ENCODE data around the gene ZFYVE16.
A peak's percentile ranks its signal among the peaks of the same experiment; 100 is the strongest.
"Not testable (repeated sequence)": the region's sequence is repeated elsewhere in the genome, so short reads cannot be mapped to it uniquely, and the experiment has no call there.

The ZFYVE16 gene

GRCh38 chr5:80411589-80412219 lies 3.8 kb downstream of the ZFYVE16 start:
- no peak for DNase-seq

DNA sequence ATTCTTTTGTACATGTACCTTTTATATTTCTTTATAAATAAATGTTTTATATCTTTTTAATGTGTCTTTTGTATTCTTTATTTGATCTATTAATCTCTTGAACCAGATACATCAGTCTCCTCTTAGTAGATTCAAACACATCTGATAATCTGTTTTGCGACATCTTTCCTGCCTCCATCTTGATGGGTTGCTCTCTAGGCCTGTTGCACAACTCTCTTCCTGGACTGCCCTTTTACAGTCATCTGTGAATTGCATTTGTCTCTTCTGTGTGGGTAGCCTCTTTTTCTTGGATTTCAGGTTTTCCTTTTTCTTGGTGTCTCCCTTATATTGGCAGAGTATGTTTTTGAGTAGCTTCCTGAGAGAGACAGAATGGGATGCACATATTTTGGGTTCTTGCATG lies 6.2 kb downstream of the ZFYVE16 start:
- no peak for DNase-seq

DNA sequence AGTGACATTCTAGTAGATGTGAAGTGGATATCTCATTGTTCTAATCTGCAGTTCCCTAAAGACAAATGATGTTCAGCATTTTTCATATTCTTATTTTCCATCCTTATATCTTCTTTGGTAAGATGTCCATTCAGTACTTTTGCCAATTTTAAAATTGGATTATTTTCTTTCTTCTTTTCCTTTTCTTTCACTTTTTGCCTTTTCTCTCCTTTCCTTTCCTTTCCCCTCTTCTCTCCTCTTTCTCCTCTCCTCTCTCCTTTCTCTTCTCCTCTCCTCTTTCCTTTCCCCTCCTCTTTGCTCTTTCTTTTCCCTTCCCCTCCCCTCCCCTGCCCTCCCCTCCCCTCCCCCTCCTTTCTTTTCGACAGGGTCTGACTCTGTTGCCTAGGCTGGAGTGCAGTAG lies 10.1 kb downstream of the ZFYVE16 start:
- DNase-seq: no peak

DNA sequence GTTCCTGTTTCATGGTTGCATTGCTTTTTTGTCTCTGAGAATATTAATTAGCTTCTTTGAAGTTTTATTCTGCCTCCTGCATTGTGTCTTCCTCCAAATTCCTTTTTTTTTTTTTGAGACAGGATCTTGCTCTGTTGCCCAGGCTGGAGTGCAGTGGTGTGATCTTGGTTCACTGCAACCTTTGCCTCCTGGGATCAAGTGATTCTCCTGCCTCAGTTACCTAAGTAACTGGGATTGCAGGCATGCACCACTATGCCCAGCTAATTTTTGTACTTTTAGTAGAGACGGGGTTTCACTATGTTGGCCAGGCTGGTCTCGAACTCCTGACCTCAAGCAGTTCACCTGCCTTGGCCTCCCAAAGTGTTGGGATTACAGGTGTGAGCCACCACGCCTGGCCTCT lies 16.5 kb downstream of the ZFYVE16 start:
- DNase-seq: not testable (repeated sequence)

DNA sequence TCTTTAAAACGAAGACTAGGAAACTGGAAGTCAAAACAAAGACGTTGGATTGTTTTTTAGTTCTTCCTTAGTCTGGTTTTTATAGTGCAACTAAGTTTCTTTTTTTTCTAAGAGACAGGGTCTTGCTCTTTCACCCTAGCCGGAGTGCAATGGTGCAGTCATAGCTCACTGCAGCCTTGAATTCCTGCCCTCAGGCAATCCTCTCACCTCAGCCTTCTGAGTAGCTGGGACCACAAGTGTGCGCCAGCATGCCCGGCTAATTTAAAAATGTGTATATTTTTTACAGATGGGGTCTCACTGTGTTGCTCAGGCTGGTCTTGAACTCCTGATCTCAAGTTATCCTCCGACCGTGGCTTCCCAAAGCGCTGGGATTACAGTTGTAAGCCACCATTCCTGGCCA lies 27.6 kb downstream of the ZFYVE16 start:
- no peak for DNase-seq

DNA sequence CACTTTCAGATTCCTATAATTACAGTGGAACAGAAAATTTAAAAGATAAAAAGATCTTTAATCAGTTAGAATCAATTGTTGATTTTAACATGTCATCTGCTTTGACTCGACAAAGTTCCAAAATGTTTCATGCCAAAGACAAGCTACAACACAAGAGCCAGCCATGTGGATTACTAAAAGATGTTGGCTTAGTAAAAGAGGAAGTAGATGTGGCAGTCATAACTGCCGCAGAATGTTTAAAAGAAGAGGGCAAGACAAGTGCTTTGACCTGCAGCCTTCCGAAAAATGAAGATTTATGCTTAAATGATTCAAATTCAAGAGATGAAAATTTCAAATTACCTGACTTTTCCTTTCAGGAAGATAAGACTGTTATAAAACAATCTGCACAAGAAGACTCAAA lies 29.5 kb downstream of the ZFYVE16 start:
- no peak for DNase-seq

GRCh38 chr5:80438739-80439138 lies 30.9 kb downstream of the ZFYVE16 start:
- DNase-seq: no peak

DNA sequence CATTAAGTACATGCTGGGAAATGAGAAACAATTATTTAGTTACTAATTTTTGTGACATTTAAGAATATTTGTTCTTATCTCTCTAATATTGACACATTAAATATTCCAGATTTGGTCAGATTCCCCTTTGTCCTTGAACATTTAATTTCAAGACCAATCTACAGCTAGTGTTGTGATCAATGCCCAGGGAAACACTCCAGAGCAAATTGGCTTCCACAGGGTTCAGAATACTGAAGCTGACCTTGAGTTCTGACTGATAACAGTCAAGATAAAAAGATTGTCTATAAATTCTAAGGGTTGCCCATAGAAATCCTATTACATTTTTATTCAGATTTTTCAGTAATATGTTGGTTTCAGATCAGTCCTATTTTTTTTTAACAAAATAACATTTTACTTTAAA lies 31.3 kb downstream of the ZFYVE16 start:
- no peak for DNase-seq

DNA sequence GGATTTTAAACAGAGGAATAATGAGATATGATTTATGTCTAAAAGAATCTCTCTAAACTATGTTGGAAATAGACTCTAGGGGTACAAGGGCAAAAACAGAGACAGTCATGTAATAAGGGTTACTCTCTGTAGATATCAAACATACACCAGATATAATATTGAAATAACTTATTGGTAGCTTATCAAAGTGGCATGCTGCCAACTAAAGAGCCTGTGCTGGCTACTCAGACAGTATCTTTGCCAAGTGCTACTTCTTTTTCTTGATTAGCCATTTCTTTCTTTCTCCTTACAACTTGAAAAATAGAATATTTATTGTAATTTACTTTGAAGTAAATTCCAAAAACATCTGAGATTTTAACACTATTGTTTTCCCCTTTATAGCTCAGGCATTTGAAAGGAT lies 34.9 kb downstream of the ZFYVE16 start:
- no peak for DNase-seq

DNA sequence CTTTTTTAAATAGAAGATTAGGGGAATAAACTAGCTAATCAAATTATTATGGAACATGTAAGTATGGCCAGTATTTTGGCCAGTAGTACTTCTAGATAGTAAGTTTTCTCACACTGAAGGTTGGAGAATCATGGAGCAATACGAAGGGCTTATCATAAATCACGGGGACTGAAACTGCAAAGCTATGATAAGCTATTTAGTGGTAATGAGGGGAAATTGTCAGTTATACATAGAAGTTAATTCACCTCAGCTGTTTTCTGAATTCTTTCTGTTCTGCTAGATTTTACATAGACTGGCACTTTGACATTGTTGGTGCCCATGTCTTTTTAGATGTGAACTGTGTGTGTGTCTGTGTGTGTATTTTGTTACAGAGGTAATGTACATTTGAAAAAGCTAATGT lies 45.5 kb downstream of the ZFYVE16 start:
- DNase-seq: no peak

GRCh38 chr5:80463269-80463668 lies 55.4 kb downstream of the ZFYVE16 start:
- DNase-seq: no peak

DNA sequence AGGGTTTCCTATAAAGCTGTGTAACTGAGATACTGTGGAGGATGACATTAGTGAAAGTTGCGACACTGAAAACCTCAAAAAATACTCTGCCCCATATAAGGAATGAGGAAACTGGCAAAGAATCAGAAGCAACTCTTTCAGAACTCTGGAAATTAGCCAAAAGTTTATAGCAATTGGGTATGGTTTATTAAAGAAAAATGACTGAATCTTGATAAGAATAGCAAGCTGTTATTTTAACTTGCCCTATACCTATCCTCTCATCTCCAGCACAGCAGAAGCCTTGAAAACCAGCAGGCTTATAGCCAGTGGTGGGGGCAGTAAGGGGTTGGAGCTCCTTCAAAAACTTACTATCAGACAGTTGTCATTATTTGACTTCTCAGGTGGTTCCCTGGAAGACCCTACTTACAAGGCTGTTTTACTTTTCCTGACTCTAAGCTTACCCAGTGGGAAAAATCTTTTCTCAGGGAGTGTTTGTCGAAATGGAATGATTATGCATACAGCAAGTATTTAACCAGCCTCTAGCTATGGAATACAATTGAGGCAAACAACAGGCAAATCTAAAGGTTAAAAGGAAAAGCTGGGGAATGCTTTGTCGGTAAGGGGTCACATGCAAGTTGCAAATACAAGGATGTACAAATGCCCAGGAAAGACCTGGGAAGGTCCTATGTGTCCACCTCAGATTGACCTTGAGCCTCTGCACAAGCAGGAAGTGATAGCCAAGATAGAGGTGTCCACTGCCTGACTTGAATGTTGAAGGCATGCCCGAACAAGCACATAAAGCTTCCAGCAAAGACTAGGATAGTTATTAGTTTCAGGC lies 59.0 kb downstream of the ZFYVE16 start:
- no peak for DNase-seq

DNA sequence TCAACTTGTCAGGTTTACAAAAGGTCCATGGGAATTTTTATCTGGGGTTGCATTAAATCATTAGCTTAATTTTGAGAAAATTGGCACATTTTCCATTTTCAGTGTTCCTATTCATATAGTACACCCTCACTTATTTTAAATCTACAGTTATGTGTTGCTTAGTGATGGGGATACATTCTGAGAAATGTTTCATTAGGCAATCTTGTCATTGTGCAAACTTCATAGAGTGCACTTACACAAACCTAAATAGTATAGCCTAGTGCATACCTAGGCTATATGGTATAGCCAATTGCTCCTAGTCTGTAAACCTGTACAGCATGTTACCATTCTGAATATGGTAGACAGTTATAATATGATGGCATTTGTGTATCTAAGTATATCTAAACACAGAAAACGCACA lies 60.3 kb downstream of the ZFYVE16 start:
- no peak for DNase-seq

- DNase-seq: not testable (repeated sequence)
Measured at GRCh38 chr5:80470631-80471030, 62.8 kb downstream of the ZFYVE16 start.

GRCh38 chr5:80474929-80475328 lies 67.1 kb downstream of the ZFYVE16 start:
- DNase-seq: no peak

DNA sequence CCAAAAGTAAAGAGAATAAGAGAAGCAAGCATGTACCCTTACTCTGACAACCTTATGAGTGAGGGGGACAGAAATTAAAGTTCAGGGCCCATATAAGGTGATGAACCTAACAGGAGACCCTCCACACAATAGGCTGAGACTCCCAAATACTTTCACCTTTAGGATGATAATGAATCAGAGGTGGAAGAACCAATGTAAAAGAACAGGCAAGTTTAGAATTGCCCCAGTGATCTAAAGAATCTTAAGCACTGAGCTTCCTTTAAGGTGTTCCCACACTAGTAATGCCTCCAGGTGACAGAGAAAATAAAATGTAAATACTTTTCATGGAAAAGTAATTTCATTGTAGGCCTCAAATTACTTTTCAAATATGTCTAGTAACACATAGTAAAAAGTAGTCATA lies 71.8 kb downstream of the ZFYVE16 start:
- DNase-seq: no peak

- no peak for DNase-seq
Measured at GRCh38 chr5:80480354-80480753, 72.5 kb downstream of the ZFYVE16 start.

- DNase-seq: peak; percentile 11
Measured at GRCh38 chr5:80481019-80481893, 73.4 kb downstream of the ZFYVE16 start.

DNA sequence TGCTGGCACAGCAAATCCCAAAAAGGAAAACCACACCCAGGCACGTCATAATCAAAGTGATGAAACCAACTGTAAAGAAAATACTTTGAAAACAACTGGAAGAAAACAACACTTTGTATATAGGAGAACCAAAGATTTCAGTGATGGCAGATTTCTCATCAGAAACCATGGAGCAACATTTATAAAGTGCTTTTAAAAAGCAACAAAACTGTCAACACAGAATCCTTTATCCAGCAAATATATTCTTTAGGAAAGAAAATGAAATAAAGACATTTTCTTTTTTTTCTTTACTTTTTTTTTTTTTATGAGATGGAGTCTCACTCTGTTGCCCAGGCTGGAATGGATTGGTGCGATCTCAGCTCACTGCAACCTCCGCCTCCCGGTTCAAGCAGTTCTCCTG lies 74.7 kb downstream of the ZFYVE16 start:
- no peak for DNase-seq

DNA sequence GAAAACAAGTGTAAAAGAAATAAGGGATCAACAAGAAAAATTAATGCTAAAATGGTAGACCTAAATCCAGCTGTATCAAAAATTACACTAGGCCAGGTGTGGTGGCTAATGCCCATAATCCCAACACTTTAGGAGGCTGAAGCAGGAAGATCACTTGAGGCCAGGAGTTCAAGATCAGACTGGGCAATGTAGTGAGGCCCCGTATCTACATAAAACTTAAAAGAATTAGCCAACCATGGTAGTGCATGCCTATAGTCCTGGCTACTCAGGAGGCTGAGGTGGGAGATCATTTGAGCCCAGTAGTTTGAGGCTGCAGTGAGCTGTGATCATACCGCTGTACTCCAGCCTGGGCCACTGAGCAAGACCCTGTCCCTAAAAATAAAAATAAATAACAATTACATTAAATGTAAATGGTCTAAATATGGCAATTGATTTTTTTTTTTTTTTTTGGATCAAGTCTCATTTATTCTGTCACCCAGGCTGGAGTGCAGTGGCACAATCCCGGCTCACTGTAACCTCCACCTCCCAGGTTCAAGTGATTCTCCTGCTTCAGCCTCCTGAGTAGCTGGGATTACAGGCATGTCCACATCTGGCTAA lies 75.9 kb downstream of the ZFYVE16 start:
- DNase-seq: no peak

DNA sequence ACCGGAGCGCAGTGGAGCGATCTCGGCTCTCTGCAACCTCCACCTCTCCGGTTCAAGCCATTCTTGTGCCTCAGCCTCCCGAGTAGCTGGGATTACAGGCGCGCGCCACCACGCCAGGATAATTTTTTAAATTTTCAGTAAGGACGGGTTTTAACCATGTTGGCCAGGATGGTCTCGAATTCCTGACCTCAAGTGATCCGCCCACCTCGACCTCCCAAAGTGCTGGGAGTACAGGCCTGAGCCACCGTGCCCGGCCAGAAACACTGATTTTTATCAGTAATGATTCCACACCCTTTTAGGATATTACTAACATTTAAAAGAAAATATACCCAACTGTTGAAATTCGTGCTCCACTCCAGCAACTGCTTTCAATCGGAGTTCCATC lies 79.6 kb downstream of the ZFYVE16 start:
- no peak for DNase-seq

- peak; percentile 86 for DNase-seq
Measured at GRCh38 chr5:80487829-80488721, 80.2 kb downstream of the ZFYVE16 start, which contains the start of gene FAM151B. Gene FAM151B, plus strand, starts transcription at chr5:80488100. Its CDS starts 24 bp downstream, at chr5:80488124.

Measured in NCI-H2171 treated with DMSO at 0.1 percent for 48 hours (cell line).